M059J (cell line): ENCODE data around the gene PLLP. TPM values are rescaled to one million over a fixed set of nuclear protein-coding genes. Genes with fewer than 3 reads are reported as not detected.

ENCODE experiments used
- DNase-seq: peaks from one replicate; pipeline ENCODE4 v3.0.0-alpha.2; 2012; ENCODE audit warnings: low read depth
- total RNA-seq: library from RNA; depleted of rRNA; stranded (reverse); fragments of >200 nt; shearing (Covaris generic); gene quantifications from 2 replicates; pipeline ENCODE4 v1.2.3, GENCODE V29; 2014; rRNA removed

The PLLP gene
- total RNA-seq, 1 experiment from 2014 or later: 0.62 TPM

DNA sequence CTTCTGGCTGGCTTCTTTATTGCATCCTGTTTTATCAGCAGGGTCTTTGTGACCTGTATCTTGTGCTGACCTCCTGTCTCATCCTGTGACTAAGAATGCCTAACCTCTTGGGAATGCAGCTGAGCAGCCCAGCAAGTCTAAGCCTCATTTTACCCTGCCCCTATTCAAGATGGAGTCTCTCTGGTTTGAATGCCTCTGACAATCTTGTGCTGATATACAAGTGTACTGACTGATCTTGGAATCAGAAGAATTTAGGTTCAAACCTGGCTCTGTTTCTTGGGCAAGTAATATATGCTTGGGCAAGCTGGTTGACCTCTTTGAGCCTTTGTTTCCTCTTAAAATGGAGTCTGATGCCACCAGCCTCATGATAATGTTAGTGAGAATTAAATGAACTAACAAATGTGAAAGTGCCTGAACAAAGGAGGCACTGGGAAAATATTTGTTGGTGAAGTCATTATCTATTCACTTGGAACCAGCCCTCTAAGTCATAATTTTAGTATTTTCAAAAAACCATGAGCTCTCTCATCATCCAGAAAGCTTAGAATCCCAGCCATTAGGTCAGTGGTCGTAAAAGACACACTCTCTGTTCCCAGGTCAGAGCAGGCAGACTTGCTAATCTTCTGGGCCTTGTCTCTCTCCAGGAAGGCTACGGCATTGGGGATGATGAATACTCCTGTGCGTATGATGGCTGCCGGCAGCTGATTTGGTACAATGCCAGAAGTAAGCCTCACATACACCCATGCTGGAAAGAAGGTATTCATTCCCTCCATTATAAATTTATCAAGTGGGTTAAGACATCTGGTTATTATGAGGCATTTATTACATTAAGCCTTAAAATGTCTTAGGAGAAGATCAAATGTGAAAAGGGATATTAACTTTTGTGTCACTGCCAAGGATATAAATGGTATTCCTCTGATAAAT is 57.5 kb downstream of the PLLP start:
- DNase-seq: no peak

GRCh38 chr16:57225978-57226377 is 58.5 kb downstream of the PLLP start:
- no peak for DNase-seq

- DNase-seq: no peak
These were observed 59.7 kb downstream of the PLLP start for GRCh38 chr16:57224651-57225335.

DNA sequence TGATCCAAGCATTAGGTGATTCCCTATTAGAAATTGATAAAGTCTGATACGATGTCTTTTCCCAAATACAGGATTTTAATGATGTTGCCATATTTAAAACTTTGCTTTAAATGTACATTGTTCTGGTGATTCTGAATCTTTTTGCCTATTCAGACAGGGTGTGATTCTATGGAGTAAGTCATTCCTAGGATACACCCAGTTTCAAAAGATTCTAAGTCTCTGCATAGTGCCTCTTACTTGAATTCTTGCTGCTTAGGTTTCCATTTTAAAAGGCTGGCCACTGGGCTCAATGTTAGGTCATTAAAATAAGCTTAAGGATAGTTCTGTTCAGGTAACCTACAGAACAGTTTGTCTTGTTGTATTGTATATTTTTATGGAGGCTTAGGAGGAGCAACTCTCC is 61.4 kb downstream of the PLLP start:
- no peak for DNase-seq

DNA sequence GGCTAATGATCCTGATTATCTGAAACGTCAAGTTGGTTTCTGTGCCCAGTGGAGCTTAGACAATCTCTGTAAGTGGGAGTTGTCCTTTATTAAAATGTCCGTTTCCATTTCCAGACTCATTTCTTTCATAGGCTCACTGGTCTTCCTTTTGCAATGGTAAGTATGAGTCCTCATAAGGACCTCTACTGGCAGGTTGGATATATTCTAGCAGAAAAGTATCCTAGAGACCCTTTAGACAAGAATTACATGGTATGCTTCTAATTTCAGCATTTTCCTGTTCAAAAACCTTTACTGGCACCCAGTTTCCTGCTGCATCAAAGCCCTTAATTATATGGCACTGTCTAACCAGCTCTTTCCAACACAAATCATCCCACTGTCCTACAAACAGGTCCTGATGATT is 67.5 kb downstream of the PLLP start:
- DNase-seq: no peak

DNA sequence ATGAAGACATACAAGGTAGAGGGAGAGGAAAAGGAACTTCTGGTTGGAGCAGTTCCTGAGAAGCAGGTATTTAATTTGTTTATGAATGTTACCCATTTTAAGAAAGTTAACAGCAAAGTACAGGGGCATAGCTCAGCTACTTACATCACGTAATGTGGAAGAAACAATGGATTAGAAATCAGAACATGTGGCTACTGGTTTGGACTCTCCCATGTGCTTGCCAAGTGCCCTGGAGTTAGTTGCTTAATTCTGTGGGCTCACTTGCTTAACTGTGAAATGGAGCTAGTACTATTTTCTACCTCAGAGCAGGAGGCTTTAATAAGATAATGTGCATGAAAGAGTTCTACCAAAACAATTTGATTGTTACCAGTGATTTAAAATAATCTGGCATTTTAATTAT is 71.0 kb downstream of the PLLP start:
- DNase-seq: no peak

DNA sequence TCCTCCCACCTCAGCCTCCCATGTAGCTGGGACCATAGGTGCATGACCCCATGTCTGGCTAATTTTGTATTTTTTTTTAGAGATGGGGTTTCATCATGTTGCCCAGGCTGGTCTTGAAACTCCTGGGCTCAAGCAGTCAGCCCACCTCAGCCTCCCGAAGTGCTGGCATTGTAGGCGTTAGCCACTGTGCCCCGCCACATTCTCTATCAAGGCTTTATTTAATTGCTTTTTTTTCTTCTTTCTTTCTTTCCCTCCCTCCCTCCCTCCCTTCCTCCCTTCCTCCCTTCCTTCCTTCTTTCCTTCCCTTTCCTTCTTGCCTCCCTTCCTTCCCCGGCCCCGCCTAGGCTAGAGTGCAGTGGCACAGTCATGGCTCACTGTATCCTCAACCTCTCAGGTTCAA is 74.7 kb downstream of the PLLP start:
- no peak for DNase-seq

DNA sequence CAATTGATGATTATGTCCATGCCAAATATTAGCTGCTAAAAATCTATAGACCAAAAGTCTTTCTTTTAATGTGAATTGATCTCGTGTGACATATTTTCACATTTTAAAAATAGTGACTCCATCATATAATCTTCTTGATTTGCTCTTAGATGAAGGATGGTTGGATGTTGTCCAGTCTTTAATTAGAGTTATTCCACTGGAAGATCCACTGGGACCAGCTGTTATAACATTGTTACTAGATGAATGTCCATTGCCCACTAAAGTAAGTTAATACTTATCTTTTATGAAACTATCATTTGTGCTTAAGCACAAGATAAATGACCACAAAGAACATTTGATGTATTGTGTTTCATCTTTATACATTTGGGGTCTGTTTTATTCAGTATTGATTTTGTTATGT is 75.5 kb downstream of the PLLP start:
- DNase-seq: no peak

Other genes starting within 250 kb of the PLLP start
- 27.5 and 34.3 TPM in 2 replicates for gene CPNE2, start 192.1 kb downstream of the PLLP start, total RNA-seq
- gene PSME3IP1, start 98.6 kb downstream of the PLLP start, total RNA-seq: 123 and 147 TPM in 2 replicates
- gene RSPRY1, start 98.3 kb downstream of the PLLP start, total RNA-seq: 27.8 and 34.9 TPM in 2 replicates
- 104 and 120 TPM in 2 replicates for gene ARL2BP, start 39.4 kb downstream of the PLLP start, total RNA-seq
- not detected in 2 replicates for gene CCL22, start 74.1 kb upstream of the PLLP start, total RNA-seq
- gene CX3CL1, start 87.8 kb upstream of the PLLP start, total RNA-seq: 0.81 and 1.0 TPM in 2 replicates
- not detected in 2 replicates for gene CCL17, start 120.1 kb upstream of the PLLP start, total RNA-seq
- gene CIAPIN1, start 162.7 kb upstream of the PLLP start, total RNA-seq: 61.3 and 70.7 TPM in 2 replicates
- gene COQ9, start 162.8 kb upstream of the PLLP start, total RNA-seq: 52.2 and 60.5 TPM in 2 replicates
- 239 and 240 TPM in 2 replicates for gene POLR2C, start 178.0 kb upstream of the PLLP start, total RNA-seq
- gene DOK4, start 201.8 kb upstream of the PLLP start, total RNA-seq: 4.3 and 6.2 TPM in 2 replicates